Raji (cell line): ENCODE results near the gene MACROH2A2.

Experiments used
- POLR2A ChIP-seq: IDR thresholded peaks from 2 replicates; pipeline ENCODE4 v1.6.1; 2011; ENCODE audit warnings: low read depth, low read length, control low read depth; ENCODE audit not compliant: insufficient read depth

MACROH2A2 gene

DNA sequence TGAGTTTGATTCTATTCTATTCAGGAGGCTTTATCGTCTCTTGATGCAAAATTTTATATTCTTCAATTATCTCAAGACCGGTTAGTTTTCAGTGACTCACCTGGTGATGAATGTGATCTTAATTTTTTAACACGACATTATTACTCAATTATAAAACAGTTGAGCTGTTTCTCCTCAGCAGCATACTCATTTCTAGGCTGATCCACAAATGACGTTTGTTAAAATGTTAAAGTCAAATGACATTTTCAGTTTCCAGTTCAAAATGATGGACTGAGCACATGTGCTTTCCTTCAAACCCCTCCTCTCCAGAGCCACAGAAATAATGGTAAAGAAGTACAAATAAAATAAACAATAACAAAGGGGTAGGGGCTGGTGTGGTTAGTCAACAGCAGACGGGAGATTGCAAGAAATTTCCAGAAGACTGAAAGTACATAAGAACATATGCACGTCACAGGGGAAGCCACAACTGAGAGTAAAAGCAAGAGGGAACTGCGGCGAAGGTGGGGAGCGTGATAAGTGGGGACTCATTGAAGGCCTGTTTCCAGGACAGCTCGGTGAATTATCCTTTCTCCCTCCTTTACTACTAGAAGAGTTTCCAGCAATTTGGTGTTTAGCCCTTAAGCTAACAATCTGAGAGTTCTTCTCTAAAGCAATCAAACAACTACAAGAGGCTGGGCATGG, 10.9 kb downstream of the MACROH2A2 start:
- no peak for TF ChIP-seq POLR2A

DNA sequence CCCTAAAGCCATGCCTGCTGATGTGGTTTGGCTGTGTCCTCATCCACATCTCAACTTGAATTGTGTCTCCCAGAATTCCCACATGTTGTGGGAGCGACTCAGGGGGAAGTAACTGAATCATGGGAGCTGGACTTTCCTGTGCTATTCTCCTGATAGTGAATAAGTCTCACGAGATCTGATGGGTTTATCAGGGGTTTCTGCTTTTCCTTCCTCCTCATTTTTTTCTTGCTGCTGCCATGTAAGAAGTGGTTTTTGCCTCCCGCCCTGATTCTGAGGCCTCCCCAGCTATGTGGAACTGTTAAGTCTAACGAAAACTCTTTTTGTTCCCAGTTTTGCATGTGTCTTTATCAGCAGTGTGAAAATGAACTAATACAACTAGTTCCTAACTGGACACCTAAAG, 11.8 kb downstream of the MACROH2A2 start:
- TF ChIP-seq POLR2A, result no peak

DNA sequence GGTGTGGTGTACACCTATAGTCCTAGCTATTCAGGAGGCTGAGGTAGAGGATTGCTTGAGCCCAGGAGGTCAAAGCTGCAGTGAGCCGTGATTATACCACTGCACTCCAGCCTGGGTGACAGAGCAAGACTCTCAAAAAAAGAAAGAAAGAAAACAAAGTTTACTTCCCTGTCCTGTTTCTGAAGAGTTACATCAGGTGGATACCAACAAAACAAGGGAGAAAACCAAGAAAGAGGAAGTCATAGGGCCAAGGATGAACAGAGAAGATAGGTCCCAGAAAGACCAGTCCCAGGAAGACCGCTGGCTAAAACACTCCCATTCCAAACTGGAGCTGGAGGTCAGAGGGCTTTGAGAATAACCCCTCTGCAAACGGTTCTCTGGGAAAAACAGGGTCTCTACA, 13.5 kb downstream of the MACROH2A2 start:
- no peak for TF ChIP-seq POLR2A

DNA sequence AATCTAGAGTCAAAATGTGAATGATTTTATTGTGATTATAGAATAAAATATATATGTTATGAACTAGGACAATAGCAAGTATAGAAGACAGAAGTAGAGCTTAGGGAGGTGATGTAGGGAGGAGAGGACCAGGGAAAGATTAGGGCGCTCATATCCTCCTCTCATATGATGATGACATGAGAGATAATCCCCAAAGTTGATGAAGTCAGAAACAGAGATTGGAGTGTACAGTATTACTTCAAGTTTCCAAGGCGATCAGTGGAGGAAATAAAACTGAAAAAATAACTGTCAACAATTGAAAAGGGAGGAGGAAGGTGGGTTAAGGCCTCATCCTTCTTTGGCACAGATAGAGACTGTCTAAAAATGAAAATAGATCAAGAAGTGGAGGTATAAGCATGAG, 14.9 kb downstream of the MACROH2A2 start:
- TF ChIP-seq POLR2A, result no peak

DNA sequence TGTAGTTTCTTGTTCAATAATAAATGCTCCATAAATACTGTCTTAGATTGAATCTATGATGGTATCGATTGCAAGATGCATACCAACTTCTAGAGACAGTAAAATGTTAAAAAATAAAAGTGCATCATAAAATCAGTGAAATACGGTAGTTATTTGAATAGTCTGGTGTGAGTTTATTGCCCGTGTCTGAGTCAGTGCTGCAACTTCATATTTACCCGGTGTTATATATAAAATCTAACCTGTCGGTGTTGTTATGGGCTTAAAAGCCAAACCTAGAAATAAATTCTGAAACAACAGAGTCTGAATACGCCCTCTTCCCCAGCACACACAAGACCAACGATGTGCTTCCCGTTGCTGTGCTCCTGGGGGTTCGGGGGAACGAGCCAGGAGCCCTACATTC, 16.3 kb downstream of the MACROH2A2 start:
- no peak for TF ChIP-seq POLR2A

DNA sequence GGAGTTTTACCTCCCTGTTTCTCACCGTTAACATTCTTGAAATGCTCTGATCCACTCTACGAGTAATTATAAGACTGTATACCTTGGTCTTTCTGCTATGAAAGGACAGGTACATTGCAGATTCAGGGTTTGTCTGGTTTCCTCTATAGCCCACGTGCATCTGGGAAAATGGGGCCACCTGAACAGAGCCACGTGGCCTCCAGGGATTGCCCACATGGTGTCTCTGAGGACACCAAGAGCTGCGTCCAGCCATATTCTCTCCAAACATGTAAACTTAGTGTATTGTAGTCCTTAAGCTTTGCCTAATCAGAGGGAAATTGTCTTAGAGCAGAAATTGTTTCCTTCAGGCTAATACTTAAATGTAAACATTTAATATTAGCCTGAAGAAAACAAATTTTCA, 16.7 kb downstream of the MACROH2A2 start:
- no peak for TF ChIP-seq POLR2A

DNA sequence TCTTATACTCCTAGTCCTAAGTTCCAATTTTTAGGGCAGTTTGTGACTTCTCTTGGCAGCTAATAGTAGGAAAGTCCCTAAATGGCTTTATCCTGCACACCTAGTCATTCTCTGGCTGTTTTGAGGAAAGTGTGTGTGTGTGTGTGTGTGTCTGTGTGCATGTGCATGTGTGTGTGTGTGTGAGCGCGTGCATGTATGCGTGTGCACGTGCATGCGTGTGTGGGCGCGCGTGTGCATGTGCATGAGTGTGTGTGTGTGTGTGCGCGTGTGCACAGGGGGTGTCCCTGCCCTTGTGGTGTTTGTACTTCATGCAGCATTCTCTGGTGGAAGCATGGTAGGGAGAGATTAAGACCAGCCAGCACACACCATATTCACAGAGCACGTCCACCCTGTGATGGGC, 18.2 kb downstream of the MACROH2A2 start:
- TF ChIP-seq POLR2A, result no peak

DNA sequence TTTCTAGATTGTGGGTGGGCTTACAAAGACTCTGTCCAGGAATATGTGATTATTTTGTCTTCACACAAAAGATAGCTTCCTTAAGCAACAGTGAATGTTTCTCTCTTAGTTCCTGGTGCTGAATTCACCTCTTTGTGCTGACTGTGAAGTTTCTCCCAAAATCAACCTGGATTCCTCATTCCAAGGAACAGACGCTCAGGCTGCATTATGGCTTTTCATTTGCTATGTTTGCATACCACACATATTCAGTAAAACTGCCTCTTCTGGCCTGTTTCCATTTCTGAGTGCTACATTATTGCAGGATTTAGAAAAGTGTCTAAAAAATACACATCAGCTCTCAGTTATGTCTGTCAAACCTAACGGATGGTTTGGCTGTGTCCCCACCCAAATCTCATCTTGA, 21.5 kb downstream of the MACROH2A2 start:
- TF ChIP-seq POLR2A, result no peak

DNA sequence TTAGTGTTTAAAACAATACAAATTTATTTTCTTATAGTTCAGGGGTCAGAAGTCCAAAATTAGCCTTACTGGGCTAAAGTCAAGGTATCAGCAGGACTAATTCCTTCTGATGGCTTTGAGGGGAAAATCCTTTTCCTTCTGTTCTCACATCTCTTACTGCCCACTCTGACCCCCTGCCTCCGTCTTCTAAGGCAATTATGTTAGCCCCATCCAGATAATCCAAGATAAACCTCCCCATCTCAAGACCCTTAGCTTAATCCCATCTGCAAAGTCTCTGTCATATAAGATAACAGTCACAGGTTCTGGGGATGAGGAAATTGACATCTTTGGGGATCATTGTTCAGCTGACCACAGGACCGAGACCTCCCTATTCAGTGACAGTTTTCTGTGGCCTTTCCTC, 22.3 kb downstream of the MACROH2A2 start:
- TF ChIP-seq POLR2A, result no peak

DNA sequence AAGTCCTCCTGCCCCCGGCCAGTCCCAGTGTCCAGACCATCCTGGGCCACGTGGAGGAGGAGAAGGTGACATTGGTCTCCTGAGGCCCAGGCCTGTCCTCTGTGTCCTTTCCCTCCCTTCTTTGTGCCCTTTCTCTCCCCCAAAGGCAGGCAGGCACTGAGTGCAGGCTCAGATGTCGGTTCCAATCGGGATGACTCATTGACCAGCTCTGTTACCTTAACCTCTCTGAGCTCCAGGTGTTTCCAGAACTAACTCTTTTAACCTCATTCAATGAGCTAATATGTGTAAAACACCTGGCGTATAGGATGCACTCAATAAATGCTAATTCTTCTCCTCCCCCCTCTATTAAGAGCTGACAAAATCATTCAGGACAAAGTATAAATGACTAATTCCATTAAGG, 25.7 kb downstream of the MACROH2A2 start:
- TF ChIP-seq POLR2A, result no peak

DNA sequence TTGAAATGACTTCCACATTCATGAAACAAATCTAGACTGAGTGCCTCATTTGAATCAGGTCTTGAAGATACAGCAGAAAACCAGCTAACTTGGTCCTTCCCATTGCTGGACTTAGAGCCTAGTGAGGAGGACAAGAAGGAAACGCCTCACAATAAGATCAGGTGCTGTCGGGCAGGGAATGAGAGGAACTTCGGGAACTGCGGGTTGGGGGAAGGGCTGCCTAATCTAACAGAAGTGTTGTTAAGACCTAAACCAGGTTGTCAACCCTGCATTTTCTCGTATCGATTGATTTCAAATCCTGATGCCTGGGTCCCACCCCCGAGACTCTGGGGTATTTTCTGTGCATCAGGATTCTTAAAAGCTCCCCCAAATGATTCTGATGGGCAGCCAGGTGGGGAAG, 26.3 kb downstream of the MACROH2A2 start:
- no peak for TF ChIP-seq POLR2A

DNA sequence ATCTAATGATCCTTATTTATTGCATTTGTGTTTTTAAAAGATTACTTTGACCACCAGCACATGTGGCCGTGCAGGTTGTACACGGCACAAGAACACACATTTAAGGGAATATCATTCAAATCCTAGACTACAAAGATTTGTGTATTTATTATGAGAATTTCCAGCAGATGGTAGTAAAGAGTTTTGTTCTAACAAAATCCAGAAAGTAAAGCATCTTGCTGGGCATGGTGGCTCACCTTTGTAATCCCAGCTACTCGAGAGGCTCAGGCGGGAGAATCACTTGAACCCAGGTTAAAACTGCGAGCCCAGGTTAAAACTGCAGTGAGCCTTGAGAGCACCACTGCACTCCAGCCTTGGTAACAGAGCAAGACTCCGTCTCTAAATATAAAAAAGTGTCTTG, 31.5 kb downstream of the MACROH2A2 start:
- TF ChIP-seq POLR2A, result no peak

DNA sequence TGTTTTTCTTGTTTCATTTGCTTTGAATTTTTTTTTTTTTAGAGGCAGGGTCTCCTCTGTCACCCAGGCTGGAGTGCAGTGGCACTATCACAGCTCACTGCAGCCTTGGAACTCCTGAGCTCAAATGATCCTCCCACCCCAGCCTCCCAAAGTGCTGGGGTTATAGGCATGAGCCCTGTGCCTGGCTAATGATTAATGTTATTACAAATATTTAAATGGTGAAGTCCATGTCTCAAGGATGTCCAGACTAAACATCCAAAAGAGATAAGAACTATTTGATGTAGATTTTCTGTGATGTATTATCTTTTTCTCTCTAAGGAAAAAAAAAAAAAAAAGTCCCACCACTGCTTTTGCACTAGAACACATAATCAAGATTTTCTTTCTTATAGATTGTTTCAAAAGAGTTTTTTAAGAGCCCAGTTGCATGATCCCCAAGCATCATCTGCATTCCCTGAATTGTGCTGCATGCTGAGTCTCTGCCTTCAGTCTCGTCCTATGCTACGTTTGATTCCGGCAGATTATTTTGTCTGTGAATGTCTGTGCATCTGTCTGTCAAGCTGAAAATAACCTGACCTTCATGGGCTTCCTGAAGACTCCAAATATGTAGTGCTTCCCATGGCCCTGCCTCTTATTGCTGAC, 33.4 kb downstream of the MACROH2A2 start:
- TF ChIP-seq POLR2A, result no peak

DNA sequence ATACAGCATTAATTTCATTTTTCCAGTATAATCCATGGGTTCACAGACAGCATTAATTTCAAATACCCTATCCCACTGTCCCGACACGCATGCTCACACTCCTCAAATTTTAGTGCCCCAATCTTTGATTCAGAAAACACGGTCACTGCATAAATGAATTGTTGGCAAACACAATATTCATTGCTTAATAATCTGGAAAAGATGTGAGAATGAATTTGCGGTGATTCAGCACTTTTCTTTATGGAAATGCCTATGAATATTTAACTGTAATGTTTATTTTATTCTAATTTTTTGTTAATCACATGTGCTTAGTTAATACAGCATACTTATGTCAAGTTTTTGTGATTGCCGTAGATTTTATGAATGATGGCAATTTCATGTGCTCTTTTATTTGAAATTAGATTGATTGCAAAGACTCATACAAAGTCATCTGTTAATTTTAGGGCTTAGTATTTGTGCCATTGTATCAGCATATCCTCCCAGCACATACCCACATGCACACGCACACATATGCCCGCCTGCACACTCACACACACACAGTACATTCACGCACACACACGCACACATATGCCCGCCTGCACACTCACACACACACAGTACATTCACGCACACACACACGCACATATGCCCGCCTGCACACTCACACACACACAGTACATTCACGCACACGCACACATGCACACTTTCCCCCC, 35.1 kb downstream of the MACROH2A2 start:
- no peak for TF ChIP-seq POLR2A

DNA sequence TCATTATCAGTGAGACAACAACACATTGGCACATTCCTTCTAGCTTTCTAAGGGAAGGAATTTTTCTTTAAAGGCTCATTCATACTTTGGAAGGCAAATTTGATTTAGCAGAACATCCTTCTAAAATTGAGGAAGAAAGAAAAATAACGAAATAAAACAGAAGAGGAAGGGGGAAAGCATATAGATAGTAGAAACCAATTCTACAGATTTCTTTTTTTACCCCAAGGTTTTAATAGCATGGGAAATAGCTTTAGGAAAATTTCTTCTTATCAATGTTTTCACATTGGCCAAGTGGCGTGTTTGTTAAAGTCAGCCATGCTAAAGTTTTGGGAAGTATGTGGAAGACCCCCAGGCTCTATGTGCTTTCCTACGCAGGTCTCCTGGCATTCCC, 35.7 kb downstream of the MACROH2A2 start:
- no peak for TF ChIP-seq POLR2A

DNA sequence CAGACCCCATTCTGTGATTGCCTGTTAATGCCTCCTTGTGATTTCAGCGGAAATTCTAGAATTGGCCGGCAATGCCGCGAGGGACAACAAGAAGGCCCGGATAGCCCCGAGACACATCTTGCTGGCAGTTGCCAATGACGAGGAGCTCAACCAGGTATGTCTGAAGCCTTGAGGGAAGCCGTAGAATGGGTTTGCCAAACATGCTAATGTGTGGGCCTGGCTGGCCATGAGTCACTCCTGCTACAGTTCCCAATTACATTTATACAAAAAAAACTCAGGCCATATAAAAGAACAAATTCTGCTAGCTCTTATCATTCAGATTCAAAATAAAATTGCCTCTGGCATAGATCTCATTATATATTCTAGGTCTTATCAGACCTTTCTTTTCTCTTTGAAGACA, 37.4 kb downstream of the MACROH2A2 start:
- no peak for TF ChIP-seq POLR2A

DNA sequence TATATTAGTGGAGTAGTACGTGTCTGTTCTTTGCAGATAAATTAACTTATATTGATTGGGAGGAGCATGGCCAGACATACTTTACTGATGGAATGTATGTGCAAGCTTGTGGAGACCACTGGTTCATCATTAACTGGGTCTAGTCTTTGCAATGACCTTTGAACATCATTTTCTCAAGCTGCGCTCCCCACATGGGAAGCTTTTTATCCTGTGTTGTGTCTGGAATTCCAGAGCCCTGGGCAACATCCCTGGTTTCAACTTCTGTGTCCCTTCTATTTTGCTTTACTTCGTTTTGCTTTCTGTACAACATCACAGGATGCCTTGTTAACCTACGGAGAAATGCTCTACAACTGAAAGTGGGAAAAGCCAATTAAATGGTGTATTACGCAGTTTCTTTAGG, 38.3 kb downstream of the MACROH2A2 start:
- TF ChIP-seq POLR2A, result no peak

DNA sequence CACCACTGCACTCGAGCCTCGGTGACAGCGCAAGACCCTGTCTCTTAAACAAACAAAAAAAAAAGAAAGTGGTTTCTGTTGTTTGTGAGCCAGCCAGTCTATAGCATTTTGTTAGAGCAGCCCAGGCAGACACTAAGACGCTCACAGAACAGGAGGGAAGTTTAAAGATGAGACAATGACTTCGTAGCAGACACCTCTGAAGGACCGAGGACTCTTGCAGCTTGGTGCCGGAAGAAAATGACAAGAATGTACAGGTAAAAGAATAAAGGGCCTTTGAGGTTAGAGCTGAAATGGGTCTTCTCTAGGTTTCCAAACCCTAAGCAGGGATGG, 39.7 kb downstream of the MACROH2A2 start:
- no peak for TF ChIP-seq POLR2A
